AML-193 (cell line): ENCODE data around the gene FBXW2.
A peak's percentile ranks its signal among the peaks of the same experiment; 100 is the strongest.

Experiments used
- DNase-seq, 2 experiments: peaks; one replicate each; lab custom pipeline; 2025; lab: John Stamatoyannopoulos, UW

The FBXW2 gene

DNA sequence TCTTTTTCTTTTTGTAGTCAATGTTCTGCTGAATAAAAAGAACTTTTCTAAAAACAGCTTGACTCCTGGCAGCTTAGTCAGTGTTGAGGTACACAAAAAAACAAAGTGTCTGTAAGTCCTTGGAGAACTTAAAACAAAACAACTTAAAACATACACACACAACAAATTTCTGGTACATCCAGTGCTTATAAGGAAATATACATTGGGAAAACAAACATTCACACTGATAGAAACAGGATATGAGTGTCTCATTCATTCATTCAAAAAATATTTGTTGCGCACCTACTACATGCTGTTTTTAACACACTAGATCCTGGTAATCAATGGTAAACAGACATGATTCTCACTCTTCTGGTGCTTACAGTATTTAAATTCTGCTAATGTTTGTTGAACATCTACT, 51.5 kb downstream of the FBXW2 start:
- DNase-seq = no peak

DNA sequence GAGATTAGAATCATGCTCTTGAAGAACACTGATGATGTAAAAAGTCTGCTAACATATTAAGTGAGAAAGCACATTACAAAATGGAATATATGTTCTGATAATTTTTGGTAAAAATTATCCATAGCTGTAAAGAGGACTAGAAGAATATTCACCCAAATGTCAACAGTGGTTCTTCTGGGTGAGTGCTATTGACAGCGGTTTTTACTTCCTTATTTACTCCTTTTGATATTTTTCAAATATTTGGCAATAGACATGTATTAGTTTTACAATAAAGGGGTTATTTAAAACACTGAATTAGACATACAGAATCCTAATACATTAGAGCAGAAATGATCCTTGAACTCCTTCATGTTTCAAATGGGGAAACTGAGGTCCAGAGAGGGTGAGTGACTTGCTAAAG, 52.0 kb downstream of the FBXW2 start:
- DNase-seq = peak in 1 of 2 experiments; percentile 43

DNA sequence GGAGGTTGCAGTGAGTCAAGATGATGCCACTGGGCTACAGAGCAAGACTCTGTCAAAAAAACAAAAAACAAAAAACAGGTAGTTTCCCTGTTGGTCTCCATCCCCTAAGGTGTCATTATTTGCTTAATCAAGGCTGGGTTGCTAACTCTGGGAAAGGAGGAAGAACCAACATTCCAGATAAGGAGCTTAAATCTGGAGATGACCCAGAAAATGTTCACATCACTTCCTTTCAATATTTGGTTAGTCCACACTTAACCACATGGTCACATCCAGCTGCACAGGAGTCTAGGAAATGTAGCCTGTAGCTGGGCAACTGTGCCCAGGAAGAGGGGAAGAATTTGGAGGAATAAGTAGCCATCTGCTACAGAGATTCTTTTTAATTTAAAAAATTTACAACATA, 53.1 kb downstream of the FBXW2 start:
- DNase-seq = no peak

DNA sequence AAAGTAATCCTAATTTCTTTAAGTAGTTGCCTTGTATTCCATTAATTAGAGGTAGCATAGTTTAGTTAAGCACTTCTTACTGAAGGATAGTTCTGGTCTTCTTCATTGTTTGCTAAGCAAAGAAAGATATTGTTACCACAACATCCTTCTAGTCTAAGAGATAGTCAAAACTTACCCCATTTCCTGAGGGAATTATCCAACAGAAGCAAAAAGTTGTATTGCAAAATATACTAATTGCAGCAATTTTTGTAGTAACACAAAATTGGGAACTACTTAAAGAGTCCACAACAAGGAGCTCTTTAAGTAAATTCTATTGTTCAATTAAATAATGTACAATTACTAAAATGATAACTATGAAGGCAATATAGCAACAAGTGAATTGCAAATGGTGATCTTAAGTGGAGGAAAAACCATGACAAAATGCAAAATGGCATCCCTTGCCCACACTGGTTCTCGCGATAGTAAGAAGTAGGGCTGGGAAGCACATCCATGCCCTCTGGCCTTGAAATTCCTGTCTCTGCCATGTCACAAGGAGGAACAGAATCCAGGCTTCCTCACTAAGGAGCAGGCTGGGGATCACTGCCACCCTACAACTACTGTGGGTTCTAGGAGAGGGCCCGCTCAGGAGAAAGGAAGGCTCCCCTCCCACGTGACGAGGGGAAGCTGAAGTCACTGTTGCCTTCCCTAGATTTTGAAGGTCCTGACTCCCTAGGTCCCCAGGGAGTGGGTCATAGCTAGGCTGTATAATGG, 55.6 kb downstream of the FBXW2 start:
- peak; percentile 76 to 82 for DNase-seq

DNA sequence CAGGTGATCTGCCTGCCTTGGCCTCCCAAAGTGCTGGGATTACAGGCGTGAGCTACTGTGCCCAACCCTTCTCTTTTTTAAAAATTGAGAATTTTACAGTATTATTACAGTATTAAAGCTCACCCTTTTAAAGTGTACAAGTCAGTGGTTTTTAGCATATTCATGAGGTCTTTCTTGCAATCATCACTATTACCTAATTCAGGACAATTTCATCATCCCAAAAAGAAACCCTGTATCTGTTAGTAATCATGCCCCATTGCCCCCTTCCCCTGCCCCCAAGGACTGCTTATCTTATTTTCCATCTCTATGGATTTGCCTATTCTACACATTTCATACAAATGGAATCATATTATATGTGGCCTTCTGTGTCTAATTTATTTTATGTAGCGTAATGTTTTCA, 56.3 kb downstream of the FBXW2 start:
- no peak for DNase-seq

DNA sequence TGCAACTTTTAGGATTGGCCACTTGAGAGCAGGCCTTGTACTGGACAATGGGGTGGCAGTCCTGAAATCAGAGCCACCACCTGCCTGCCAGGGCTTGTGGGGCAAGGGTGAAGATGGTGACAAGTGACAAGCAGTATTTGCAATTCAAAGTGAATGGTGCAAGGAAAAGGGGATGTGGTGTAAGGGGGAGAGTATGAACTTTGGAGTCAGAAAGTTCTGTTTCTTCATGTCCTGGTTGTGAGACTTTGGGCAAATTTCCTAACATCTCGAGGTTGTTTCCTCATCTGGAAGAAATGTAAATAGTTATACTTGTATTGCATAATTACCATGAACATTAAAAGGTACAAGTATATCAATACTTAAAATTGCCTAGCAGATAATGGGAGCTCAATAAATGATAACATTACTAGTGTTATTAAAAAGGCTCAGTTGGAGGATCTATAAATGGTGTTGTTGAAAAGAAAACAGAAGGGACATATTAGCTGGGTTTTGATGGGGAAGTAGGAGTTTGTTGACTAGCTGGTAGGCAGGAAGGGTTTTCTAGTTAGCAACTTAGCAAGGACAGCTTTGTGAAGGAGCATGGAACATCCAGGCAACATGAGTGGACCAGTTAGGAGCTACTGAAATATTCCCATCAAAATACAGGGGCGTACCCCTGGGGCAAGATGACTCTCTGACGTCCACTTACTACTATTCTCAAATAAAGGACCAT, 57.6 kb downstream of the FBXW2 start:
- peak; percentile 98 to 99 for DNase-seq

DNA sequence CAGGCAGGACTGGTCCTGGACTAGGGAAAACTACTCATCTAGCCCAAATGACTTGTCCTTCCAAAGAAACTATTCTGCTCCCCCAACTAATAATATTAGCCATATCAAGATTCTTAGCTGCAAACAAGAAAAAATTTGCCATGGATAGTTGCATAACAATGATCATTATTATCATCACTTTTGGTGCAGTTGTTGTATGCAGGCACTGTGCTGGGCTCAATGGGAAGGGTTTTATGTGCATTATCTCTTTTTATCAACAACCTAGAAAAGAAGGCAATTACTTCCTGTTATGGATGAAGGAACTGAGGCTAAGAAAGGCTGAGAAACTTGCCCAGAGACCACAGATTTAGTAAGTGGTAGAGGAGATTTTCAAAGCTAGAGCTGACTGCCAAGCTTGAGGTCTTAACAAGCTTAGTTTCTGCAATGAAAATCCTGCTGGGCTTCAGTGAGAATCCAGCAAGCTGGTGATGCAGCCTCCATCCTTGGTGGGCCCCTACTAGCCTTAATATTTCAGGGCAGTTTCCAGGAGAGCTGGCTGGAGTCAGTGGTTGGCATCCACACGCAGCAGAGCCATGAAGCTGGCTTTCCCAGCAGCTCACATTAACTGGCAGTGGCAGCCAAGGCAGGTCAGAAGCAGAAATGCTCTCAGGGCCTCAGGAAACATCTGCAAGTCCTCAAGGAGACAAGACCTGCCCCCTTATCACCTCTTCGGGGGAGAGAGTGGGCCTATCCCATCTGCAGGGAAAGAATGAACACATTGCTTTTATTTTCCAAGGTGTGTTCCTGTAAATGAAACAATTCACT, 58.4 kb downstream of the FBXW2 start:
- DNase-seq = no peak

DNA sequence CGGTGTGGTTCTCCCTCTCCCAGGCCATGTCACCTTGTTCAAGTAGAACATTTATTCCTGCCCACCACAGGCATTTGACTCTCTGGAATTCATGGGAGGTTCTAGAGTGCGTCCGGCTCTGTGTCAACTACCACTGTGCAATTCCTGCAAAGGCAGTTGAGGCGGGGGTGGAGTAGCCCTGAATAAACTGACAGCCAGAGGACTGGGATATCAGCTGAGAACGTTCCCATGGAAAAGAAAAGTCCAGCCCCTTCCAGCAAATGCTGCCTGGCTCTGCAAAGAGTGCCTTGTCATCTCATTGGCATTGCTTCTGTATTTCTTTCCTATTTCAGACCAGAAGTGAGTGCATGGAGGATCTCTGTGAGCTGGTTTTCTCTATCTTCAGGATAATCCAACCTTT, 60.0 kb downstream of the FBXW2 start:
- no peak for DNase-seq

DNA sequence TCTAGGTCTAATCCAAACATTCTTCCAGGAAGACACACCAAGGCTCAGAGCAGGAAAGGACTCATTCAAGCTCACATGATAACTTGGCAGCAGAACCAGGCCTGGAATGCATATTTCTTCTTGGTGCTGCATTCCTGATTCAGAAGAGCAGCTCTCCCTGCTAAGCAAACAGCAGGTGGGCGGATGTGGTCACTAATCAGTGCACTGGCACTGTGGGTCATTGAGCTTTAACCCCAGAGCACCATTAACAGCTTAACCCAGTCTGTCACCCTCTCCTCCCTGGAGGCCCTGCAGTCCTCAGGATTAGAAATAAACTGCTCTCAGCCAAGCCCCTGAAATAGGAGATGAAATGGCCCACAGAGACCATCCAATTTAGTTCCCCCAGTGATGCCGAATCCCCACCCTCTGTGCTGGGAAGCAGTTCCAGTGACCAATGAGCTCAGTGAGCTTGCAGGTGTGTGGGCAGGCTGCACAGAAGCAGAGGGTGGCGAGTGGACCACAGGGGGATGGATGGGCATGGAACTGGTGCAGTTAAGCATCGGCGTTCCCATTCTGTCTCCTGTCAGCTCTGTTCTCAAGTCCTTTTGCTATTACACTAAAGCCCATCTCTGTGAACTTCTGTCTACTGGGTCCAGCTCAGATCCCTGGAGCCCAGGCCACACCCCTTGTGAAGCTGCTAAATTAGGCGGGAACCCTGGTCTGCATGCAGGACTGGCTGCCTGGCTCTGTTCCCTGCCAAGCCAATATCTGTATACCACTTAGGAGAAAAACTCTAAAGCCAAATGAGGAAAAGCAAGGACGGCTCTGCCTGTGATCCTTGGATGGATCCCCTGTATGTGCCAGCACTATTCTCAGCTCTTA, 62.3 kb downstream of the FBXW2 start:
- no peak for DNase-seq

DNA sequence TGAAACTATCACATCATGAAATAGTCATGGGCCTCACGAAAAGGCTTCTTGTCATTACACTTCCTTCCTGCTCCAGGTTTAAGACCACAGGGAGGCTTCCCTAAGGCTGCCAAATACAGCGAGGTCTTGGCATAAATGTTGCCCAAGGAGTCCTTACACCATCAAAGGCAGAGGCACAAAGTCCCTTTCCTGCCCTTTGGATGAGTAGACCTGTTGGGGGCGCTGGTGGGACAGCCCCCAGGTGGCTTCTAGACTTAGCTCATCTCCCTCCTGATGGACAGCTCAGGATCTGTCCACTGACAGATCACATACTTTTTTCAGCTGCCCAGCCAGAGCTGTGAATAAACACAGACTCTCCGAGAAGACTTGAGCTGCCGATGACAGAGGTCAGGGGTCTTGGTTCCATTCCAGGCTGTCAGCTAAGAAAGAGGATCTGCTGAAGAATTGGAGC, 63.4 kb downstream of the FBXW2 start:
- DNase-seq = peak; percentile 71 to 72

DNA sequence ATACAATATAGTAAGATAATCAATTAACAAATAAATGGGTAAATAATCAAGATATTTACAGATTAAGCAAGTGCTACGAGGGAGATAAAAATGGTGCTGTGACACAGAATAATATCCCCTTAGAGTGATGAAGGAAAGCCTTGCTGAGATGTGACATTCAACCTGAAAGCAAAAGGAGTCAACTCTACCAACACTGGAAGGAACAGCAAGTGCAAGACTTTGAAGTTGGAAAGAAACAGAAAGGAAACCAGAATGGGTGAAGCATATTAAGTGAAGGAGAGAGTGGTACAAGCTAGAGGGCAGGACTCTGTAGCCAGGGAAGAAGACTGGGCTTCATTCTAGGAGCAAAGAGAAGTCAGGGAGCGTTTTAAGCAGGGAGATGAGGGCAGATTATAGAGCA, 66.7 kb downstream of the FBXW2 start:
- no peak for DNase-seq

DNA sequence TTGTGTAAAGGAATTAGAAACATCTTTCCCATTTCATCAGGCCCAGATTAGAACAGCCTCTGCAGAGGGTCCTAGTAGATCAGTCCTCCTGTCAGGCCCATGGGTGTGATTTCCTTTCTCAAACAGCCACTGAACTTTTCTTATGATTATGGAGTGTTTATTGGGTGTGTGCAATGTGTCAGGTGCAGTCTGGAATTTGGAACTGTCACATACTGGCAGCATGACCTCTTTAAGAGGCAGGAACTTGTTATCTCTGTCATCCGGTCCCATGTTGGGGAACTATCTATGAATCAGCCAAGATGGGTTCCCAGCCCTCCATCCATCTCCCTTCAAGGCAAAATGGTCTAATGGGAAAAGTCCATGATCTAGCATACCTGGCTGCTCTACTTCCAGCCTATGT, 67.3 kb downstream of the FBXW2 start:
- no peak for DNase-seq

DNA sequence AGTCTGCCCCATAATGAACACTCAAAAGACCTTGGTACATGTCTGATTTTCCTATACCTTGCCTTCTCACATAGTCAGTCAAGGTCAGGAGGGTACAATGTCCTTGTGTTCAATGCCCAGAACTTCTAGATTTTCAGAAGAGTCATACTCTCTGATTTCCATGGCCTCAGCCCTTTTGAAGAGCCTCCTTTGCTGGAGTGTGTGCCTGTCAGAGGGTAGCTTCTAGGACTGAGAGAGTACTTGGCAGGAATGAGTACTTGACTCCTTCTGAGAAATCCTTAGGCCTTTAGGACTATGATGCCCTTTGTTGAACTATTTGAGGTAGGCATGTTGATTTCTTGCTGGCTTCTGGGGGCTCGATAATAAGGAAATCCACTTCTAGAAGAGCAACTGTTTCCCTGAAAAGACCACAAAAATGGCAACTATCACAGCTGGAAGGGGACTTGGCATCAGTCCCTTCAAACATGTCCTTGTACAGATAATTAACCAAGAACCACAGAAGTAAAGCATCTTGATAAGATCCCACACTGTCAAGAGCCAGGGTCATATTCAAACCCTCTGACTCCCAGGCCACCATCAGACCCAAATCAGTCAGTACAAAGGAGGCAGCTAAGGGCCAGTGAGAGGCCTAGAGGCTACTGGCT, 68.3 kb downstream of the FBXW2 start:
- no peak for DNase-seq

DNA sequence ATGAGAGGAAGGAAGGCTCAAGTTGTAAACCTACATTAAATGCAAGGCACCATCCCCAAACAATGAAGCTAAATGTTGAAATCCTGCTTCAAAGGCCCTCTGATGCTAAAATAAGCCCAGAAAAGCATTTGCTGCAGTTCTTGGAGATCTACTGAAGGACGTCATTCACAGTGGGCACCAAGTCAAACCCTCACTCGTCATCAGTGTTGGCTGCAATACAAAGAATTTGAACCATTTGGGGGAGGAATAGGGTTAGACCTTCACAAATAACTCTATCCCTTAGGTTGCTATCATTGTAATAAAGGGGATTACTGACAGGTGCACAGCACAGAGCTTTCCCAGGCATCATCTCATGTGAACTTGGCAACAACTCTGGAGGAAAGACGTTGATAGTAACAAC, 69.7 kb downstream of the FBXW2 start:
- DNase-seq = no peak

DNA sequence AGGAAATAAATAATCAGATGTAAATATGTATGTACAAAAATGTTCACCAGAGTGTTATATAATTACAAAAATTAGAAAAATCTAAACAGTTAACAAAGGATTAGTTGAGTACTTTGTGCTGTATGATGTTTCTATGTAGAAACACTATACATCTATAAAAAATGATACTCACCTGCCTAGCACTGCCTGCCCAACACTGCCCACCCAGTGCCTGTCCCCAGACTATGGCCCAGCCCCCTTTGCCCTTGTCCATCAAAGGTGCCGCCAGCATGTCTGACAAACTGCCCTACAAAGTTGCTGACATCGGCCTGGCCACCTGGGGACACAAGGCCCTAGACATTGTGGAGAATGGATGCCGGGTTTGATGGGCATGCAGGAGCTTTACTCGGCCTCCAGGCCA, 72.8 kb downstream of the FBXW2 start:
- DNase-seq = no peak

DNA sequence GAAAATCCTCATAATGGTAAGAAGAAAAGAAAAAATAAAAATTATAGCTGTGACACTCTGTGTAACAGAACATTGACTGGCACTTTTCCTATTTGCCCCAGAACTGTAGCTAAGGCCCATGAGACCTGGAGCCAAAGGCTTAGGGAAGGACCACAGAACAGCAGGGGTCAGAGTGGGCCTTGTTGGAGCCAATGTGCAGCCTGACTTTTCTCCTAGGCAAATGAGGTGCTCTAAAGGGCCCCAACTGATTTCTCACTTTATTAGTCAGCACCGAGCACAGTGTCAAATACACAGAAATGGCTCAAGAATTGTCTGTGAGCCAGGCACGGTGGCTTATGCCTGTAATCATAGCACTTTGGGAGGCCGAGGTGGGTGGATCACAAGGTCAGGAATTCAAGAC, 74.9 kb downstream of the FBXW2 start:
- no peak for DNase-seq

DNA sequence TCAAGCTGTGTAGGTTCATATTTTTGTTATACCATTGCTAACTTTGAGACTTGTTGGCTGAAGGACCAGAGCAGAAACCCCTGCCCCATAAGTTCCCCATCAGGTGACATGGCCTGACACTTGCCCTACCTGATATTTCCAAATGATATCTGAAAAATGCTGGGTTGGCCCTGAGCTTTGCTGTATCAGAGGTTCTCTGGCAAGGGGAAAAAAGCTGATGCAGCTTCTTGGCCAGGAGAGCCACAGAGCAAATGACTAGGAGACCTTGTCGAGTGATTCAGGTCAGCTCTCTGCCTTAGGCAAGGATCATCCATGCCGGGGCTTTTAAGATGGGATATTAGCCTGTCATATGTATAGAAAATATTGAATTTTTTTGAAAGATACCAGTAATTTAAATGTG, 76.0 kb downstream of the FBXW2 start:
- DNase-seq = no peak

DNA sequence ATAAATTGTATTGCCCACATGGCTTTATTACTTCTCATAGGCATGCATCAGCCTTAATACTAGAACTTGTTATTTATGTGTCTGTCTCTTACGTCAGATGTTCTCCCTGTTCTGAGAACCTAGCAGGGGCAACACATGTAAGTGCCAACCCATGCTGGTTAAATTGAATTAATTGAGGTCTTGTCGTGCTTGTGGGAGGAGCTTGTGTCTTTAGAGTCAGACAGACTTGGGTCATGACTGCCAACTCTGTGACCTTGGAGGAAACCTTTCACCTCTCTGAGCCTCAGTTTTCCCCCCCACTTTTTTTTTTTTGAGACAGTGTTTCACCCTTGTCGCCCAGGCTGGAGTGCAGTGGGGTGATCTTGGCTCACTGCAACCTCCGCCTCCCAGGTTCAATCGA, 76.7 kb downstream of the FBXW2 start:
- DNase-seq = no peak

DNA sequence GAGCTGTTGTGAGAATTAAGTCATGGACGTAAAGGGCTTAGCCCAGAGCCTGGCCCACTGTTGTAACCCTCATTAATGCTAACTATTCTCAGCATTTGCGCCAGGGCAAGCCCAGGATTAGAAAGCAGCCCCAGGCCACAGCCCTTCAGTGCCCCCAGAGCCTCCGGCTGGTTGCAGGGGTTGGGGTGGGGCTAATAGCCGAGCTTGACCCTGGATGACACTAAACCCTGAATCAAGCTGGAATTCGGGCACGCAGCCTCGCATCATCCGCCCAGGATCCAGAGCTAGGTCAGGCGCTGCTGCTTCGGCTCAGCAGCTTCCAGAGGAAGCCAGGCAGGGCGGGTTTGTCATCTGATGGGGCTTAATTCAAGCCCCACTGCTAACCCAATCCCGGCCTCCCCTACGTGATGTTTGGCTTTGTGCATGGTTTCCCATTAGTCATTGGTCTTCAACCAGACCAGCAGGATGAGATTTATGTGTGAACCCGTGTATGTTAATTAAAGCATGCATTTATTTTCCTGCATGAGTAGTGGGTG, 77.8 kb downstream of the FBXW2 start:
- DNase-seq = no peak

DNA sequence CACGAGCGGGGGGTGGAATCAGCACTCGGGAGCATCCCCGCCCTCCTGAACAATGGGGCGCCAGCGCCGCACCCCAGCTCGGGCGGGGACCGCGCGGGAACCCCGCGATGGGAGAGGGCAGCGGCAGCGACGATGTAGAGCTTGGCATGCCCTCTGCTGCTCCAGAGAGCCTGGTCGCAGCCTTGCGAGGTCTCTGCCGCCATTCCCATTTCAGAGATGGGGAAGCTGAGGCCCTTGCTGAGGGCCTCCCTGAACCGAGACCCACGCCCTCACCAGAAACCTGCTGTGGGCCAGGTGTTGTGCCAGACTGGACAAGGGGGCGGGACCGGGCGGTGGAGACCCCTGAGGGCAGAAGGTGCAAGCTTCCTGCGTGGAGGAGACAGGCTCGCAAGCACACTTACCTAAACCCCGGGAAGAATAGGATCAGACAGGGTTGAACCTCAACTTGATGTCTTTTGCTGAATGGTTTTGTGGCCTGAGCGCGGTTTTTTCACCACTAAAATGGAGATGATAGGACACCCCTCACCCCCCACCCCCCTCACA, 78.3 kb downstream of the FBXW2 start:
- DNase-seq = peak in 1 of 2 experiments; percentile 56
